CD4-positive, alpha-beta memory T cell (primary cell): ENCODE data around the gene SINHCAF. TPM values are rescaled to one million over a fixed set of nuclear protein-coding genes. Genes with fewer than 3 reads are reported as not detected.

Experiments
- CTCF ChIA-PET: fragments of 350-600 bp; sonication (Branson Sonifier 250); formaldehyde crosslinking; loops from one replicate; lab custom pipeline; 2021; ENCODE audit warnings: inconsistent platforms; ENCODE audit not compliant: partially characterized antibody; lab: Charles Lee
- POLR2A ChIA-PET: fragments of 350-600 bp; sonication (Branson Sonifier 250); formaldehyde crosslinking; loops from one replicate; lab custom pipeline; 2021; ENCODE audit not compliant: partially characterized antibody; lab: Charles Lee
- DNase-seq, 5 donors: peaks; one replicate each; pipeline versions ENCODE4 v3.0.0 to v3.0.0-alpha.2; 2020 to 2022; ENCODE audit warnings: mixed read lengths in 1 of 5
- H3K27ac ChIP-seq: one replicate; pipeline ENCODE4 v1.7.0; 2013; ENCODE audit warnings: low read depth, low read length
- H3K27me3 ChIP-seq: 2 replicates; pipeline ENCODE4 v1.7.0; 2013; ENCODE audit warnings: mild to moderate bottlenecking, low read length, moderate library complexity; ENCODE audit not compliant: insufficient read depth
- H3K36me3 ChIP-seq: 2 replicates; pipeline ENCODE4 v1.7.0; 2013; ENCODE audit warnings: mild to moderate bottlenecking, low read length, moderate library complexity; ENCODE audit not compliant: insufficient read depth
- H3K4me1 ChIP-seq: 2 replicates; pipeline ENCODE4 v1.7.0; 2013; ENCODE audit warnings: mild to moderate bottlenecking, low read length, moderate library complexity; ENCODE audit not compliant: insufficient read depth
- H3K4me3 ChIP-seq, 2 donors: one replicate each; pipeline ENCODE4 v1.7.0; 2013; ENCODE audit warnings: low read length in 2 of 2, mild to moderate bottlenecking in 1 of 2
- H3K9me3 ChIP-seq, 2 donors: one replicate each; pipeline ENCODE4 v1.7.0; 2013; ENCODE audit warnings: low read length in 2 of 2, control low read depth in 1 of 2; ENCODE audit not compliant: control insufficient read depth in 1 of 2
- H3K27ac Mint-ChIP-seq, 7 donors: one replicate each; pipeline ENCODE4 v1.8.0; 2020 to 2021; ENCODE audit warnings: mixed read lengths in 7 of 7, mild to moderate bottlenecking in 6 of 7, inconsistent platforms in 3 of 7, moderate library complexity in 3 of 7
- H3K27me3 Mint-ChIP-seq, 2 donors: one replicate each; pipeline ENCODE4 v1.8.0; 2020 to 2021; ENCODE audit warnings: mixed read lengths in 2 of 2
- H3K36me3 Mint-ChIP-seq, 2 donors: one replicate each; pipeline ENCODE4 v1.8.0; 2020 to 2021; ENCODE audit warnings: mixed read lengths in 2 of 2, inconsistent platforms in 1 of 2, mild to moderate bottlenecking in 1 of 2
- H3K4me1 Mint-ChIP-seq, 4 donors: one replicate each; pipeline ENCODE4 v1.8.0; 2020 to 2021; ENCODE audit warnings: mixed read lengths in 4 of 4, mild to moderate bottlenecking in 1 of 4
- H3K4me3 Mint-ChIP-seq, 8 donors: one replicate each; pipeline ENCODE4 v1.8.0; 2020 to 2021; ENCODE audit warnings: mixed read lengths in 8 of 8, mild to moderate bottlenecking in 7 of 8, moderate library complexity in 6 of 8, inconsistent platforms in 3 of 8
- H3K9me3 Mint-ChIP-seq, 8 donors: one replicate each; pipeline ENCODE4 v1.8.0; 2020 to 2021; ENCODE audit warnings: mixed read lengths in 8 of 8, mild to moderate bottlenecking in 5 of 8, inconsistent platforms in 3 of 8, moderate library complexity in 1 of 8
- intact Hi-C: fragments of 100-400 bp; cut with micrococcal nuclease; formaldehyde crosslinking; loops from one replicate; pipeline ENCODE4 v1.15.1; 2023
- polyA plus RNA-seq, 2 donors: library from polyadenylated mRNA; unstranded; fragments of 300-500 nt; fragmentation: Illumina TruSeq; gene quantifications; one replicate each; pipeline ENCODE4 v1.2.3, GENCODE V29; 2021
- total RNA-seq, 2 experiments: library from RNA; stranded (reverse); gene quantifications; one replicate each; pipeline ENCODE4 v1.2.3, GENCODE V29; 2021

The SINHCAF gene
- total and polyA plus RNA-seq, 4 experiments from 2014 or later: 69.6 to 98.5 (median 92.2) TPM

DNA sequence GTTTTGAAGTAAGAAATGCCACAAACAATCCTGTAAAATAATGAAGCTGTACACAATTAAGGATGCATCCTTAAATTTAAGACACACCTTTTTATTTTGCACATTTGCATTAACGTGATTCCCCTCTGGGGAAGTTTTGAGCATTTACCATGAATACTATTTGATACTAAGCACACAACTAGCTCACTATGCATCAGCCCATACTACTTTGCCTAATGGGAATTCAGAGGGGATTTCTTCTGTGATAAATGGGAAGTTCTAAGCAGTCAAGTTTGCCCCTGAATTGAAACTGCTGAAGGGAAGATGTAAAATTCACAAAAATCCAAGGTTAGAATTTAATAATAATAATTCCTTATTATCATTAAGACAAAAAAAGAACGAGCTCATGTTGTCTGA is 27.4 kb downstream of the SINHCAF start:
- POLR2A ChIA-PET: no interaction called here
- peaks cover 28% of the 10 kb centered on the region for H3K36me3 ChIP-seq
- H3K4me3 ChIP-seq: no peak overlapping the region
- H3K27me3 ChIP-seq: no peaks in the 10 kb centered on the region
- peak overlapping the region in 5 of 7 donors; percentile 50 to 82 (median 56) for H3K27ac Mint-ChIP-seq
- no peaks in the 10 kb centered on the region for H3K9me3 ChIP-seq
- no peaks in the 10 kb centered on the region for H3K9me3 Mint-ChIP-seq
- peaks cover 22 to 30% (median 28%) of the 10 kb centered on the region in 4 donors for H3K4me1 Mint-ChIP-seq
- peaks cover 39 to 56% of the 10 kb centered on the region in 2 donors for H3K36me3 Mint-ChIP-seq
- no peak for DNase-seq
- intact Hi-C loops: no loop called here
- H3K27me3 Mint-ChIP-seq: no peaks in the 10 kb centered on the region
- CTCF ChIA-PET: interaction anchor here (0.6 to 3.2 kb wide), 3 partner anchors 9 to 104 kb away, joined by 3 to 20 read pairs (median 3); no protein-coding TSS in a partner anchor
- H3K4me3 Mint-ChIP-seq: no peak overlapping the region
- no peaks in the 10 kb centered on the region for H3K4me1 ChIP-seq
- H3K27ac ChIP-seq: no peak overlapping the region

DNA sequence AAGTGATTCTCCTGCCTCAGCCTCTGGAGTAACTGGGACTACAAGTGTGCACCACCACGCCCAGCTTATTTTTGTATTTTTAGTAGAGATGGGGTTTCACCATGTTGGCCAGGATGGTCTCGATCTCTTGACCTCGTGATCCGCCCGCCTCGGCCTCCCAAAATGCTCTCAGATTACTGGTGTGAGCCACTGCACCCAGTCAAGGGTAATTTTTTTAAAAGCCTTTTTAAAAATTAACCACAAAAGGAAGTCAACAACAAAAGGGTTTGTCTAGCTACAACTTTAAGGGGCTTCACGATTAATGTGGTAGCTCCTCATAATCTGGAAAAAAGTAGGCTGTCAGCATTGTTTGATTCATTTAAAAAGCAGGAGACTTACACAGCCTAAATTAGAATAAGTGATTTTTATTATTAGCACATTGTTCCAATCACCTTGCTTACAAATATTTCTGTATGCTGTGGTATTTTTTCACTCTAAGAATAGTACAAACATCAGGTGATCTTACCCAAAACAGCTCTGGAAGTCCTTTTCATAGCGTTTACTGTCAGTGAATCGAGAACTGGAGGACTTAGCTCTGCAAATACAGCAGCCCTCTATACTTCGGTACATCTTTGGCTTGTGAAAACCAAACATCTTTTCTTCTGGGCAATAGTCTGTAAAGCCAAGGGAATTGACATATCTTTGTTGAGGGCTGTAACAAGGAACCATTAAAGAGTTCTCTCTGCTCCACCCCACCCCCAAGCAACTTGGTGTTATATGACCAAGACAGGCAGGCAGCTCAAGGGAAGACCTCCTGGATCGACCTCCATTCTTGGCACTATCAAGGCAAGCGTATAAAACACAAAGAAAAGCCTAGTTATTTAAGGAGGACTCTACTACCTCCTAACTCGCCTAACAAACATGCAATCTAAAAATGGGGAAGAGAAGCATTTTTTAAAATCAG is 28.1 kb downstream of the SINHCAF start:
- Histone ChIP-seq H3K9me3 (no peaks in the 10 kb centered on the region), H3K4me1 (no peaks in the 10 kb centered on the region), H3K4me3 (no peak overlapping the region), H3K27ac (no peak overlapping the region), H3K36me3 (peaks cover 31% of the 10 kb centered on the region), H3K27me3 (no peaks in the 10 kb centered on the region)
- DNase-seq: no peak
- Mint-ChIP-seq H3K4me1 (peaks cover 20 to 27% (median 23%) of the 10 kb centered on the region in 4 donors), H3K27ac (peak overlapping the region in 5 of 7 donors; percentile 44 to 85 (median 50)), H3K36me3 (peaks cover 40 to 56% of the 10 kb centered on the region in 2 donors), H3K27me3 (no peaks in the 10 kb centered on the region), H3K4me3 (no peak overlapping the region), H3K9me3 (no peaks in the 10 kb centered on the region)
- CTCF ChIA-PET: interaction anchor here (0.6 to 3.2 kb wide), 4 partner anchors 10 to 105 kb away, joined by 3 to 20 read pairs (median 3); no protein-coding TSS in a partner anchor
- intact Hi-C loops: no loop called here
- POLR2A ChIA-PET: no interaction called here

GRCh38 chr12:31289441-31289840 is 36.5 kb downstream of the SINHCAF start:
- H3K27me3 Mint-ChIP-seq: no peaks in the 10 kb centered on the region
- Histone ChIP-seq H3K27ac (no peak overlapping the region), H3K36me3 (peaks cover 56% of the 10 kb centered on the region), H3K9me3 (no peaks in the 10 kb centered on the region), H3K27me3 (no peaks in the 10 kb centered on the region), H3K4me1 (no peaks in the 10 kb centered on the region), H3K4me3 (no peak overlapping the region)
- POLR2A ChIA-PET: no interaction called here
- H3K4me3 Mint-ChIP-seq: no peak overlapping the region
- H3K4me1 Mint-ChIP-seq: peaks cover 0 to 7% (median 1%) of the 10 kb centered on the region in 4 donors
- H3K9me3 Mint-ChIP-seq: no peaks in the 10 kb centered on the region
- intact Hi-C loops: no loop called here
- CTCF ChIA-PET: interaction anchor here (0.9 to 7.0 kb wide), 2 partner anchors 18 to 38 kb away, joined by 3 to 45 read pairs; no protein-coding TSS in a partner anchor
- DNase-seq: no peak
- H3K27ac Mint-ChIP-seq: peak overlapping the region in 1 of 7 donors; percentile 45
- peaks cover 56 to 76% of the 10 kb centered on the region in 2 donors for H3K36me3 Mint-ChIP-seq

DNA sequence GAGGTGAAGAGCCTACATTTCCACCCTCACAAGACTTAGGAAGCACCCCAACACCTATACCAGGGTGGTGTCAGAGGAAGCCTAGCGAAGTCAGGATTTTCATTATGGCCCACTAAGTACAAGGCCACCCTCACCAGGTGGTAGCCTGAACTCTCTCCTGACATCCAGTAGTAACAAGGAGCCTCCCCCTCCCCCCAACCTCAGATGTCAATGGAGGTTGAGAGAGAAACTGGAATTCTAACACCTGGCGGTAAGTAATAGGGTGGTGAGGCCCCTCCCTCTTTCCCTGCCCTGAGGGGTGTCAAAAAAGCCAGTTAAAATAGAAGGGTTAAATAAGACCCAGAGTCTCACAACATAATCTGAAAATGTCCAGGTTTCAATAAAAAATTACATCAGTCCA is 37.6 kb downstream of the SINHCAF start:
- H3K27me3 Mint-ChIP-seq: no peaks in the 10 kb centered on the region
- Histone ChIP-seq H3K4me3 (no peak overlapping the region), H3K9me3 (no peaks in the 10 kb centered on the region), H3K36me3 (peaks cover 47% of the 10 kb centered on the region), H3K27ac (no peak overlapping the region), H3K27me3 (no peaks in the 10 kb centered on the region), H3K4me1 (no peaks in the 10 kb centered on the region)
- no peaks in the 10 kb centered on the region for H3K9me3 Mint-ChIP-seq
- intact Hi-C loops: no loop called here
- H3K4me3 Mint-ChIP-seq: no peak overlapping the region
- H3K4me1 Mint-ChIP-seq: peaks cover 0 to 9% (median 1%) of the 10 kb centered on the region in 4 donors
- peak overlapping the region in 2 of 7 donors; percentile 8 to 57 for H3K27ac Mint-ChIP-seq
- no peak for DNase-seq
- ChIA-PET CTCF (no interaction called here), POLR2A (no interaction called here)
- H3K36me3 Mint-ChIP-seq: peaks cover 53 to 78% of the 10 kb centered on the region in 2 donors

DNA sequence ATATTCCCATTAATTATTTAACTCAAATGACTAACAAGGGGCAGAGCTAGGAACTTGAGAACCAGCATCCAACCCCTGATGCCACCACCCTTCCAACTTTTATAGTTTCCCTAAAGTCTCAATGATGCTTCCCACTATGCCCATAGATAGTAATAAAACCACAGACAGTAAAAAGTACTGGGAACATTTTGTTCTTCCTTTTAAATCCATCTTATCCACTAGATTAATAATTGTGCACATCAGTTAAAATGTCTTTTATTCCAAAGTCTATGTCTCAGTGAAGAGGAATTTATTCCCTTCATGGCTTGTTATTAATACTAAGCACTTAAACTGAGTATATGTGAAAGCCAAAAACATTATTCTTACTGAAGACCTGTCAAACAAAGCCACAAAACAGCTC is 45.8 kb downstream of the SINHCAF start:
- H3K36me3 Mint-ChIP-seq: peaks cover 40 to 58% of the 10 kb centered on the region in 2 donors

DNA sequence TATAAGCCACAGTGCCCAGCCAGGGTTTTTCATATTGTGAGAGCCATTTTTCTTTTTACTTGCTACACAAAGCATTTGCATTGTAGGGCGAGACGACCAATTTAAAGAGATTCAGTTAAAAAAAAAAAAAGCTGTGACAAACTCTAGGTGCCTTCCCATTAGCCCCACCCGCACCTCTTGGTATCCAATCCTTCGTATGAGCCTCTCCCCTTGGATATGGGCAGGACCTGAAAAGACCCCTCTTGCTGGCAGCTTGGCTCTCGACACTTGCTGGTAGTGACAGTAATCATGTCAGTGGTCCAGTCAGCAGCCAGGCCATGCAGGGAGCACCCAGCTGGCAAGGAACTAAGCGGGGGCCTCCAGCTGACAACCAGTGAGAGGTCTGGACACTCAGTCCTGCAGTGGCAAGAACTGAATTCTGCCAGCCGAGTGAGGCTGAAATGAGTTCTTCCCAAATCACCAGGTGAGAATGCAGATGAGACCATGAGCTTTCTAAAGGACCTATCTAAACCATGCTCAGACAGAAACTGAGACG is 46.5 kb downstream of the SINHCAF start:
- H3K27ac ChIP-seq: no peak overlapping the region
- ChIA-PET CTCF (interaction anchor here (4.7 kb wide), 1 partner anchor 7 kb away, joined by 26 read pairs; no protein-coding TSS in a partner anchor), POLR2A (no interaction called here)
- no peak overlapping the region for H3K4me3 ChIP-seq
- intact Hi-C loops: no loop called here
- peaks cover 33 to 58% of the 10 kb centered on the region in 2 donors for H3K36me3 Mint-ChIP-seq
- no peaks in the 10 kb centered on the region for H3K9me3 Mint-ChIP-seq
- no peaks in the 10 kb centered on the region for H3K4me1 ChIP-seq
- no peaks in the 10 kb centered on the region for H3K9me3 ChIP-seq
- H3K36me3 ChIP-seq: peaks cover 16% of the 10 kb centered on the region
- no peaks in the 10 kb centered on the region for H3K27me3 ChIP-seq
- DNase-seq: no peak
- H3K4me1 Mint-ChIP-seq: peaks cover 0 to 3% (median 0%) of the 10 kb centered on the region in 4 donors
- no peaks in the 10 kb centered on the region for H3K27me3 Mint-ChIP-seq
- peak overlapping the region in 1 of 7 donors; percentile 12 for H3K27ac Mint-ChIP-seq
- H3K4me3 Mint-ChIP-seq: no peak overlapping the region

More for the DNA sequence above, 45.8 kb downstream of the SINHCAF start:
- Mint-ChIP-seq H3K9me3 (no peaks in the 10 kb centered on the region), H3K27ac (peak overlapping the region in 3 of 7 donors; percentile 5 to 29 (median 18)), H3K4me3 (no peak overlapping the region), H3K4me1 (peaks cover 0 to 3% (median 0%) of the 10 kb centered on the region in 4 donors), H3K27me3 (no peaks in the 10 kb centered on the region)
- Histone ChIP-seq H3K27me3 (no peaks in the 10 kb centered on the region), H3K4me1 (no peaks in the 10 kb centered on the region), H3K36me3 (peaks cover 16% of the 10 kb centered on the region), H3K9me3 (no peaks in the 10 kb centered on the region), H3K4me3 (no peak overlapping the region), H3K27ac (no peak overlapping the region)
- intact Hi-C loops: no loop called here
- CTCF ChIA-PET: interaction anchor here (4.7 kb wide), 1 partner anchor 8 kb away, joined by 26 read pairs; no protein-coding TSS in a partner anchor
- no peak for DNase-seq
- POLR2A ChIA-PET: no interaction called here

GRCh38 chr12:31278832-31279231 is 47.1 kb downstream of the SINHCAF start:
- no peaks in the 10 kb centered on the region for H3K9me3 Mint-ChIP-seq
- DNase-seq: no peak
- Histone ChIP-seq H3K27ac (no peak overlapping the region), H3K4me1 (no peaks in the 10 kb centered on the region), H3K27me3 (no peaks in the 10 kb centered on the region), H3K36me3 (peaks cover 16% of the 10 kb centered on the region), H3K9me3 (no peaks in the 10 kb centered on the region), H3K4me3 (no peak overlapping the region)
- H3K27me3 Mint-ChIP-seq: no peaks in the 10 kb centered on the region
- H3K4me1 Mint-ChIP-seq: peaks cover 0 to 3% (median 0%) of the 10 kb centered on the region in 4 donors
- no peak overlapping the region for H3K4me3 Mint-ChIP-seq
- ChIA-PET POLR2A (no interaction called here), CTCF (interaction anchor here (1.1 kb wide), 1 partner anchor 10 kb away, joined by 3 read pairs; no protein-coding TSS in a partner anchor)
- H3K27ac Mint-ChIP-seq: peak overlapping the region in 1 of 7 donors; percentile 15
- peaks cover 32 to 53% of the 10 kb centered on the region in 2 donors for H3K36me3 Mint-ChIP-seq
- intact Hi-C loops: no loop called here
